ENCODE measurements around the gene CAV1. TPM values are rescaled to one million over a fixed set of nuclear protein-coding genes. Genes with fewer than 3 reads are reported as not detected.
"Not testable (repeated sequence)": the region's sequence is repeated elsewhere in the genome, so short reads cannot be mapped to it uniquely, and the experiment has no call there.

The CAV1 gene
- total RNA-seq, 4 donors from 2014 or later, result 52.2 to 73.8 (median 62.2) TPM

DNA sequence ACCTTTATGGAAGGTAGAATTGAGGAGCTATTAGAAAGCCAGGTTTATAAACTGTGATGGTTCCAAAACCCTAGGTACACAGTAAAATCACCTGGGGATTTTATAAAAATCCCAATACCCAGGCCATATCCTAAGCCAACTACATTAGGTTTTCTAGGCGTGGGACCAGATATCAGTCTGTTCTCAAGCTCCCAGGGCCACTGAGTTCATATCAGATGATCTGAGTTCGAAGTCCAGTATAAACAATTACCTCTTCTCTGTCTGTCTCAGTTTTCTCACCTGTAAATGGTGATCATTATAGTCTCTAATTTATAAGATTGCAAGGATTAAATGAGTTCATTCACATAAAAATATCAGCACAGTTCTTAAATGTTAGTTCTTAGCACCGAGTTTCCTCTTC, 60.6 kb downstream of the CAV1 start:
- Histone ChIP-seq H3K4me1 (peaks cover 4 to 16% (median 8%) of the 10 kb centered on the region in 4 donors), H3K4me3 (no peak overlapping the region), H3K27me3 (no peaks in the 10 kb centered on the region), H3K36me3 (no peaks in the 10 kb centered on the region), H3K27ac (no peak overlapping the region), H3K9me3 (no peaks in the 10 kb centered on the region)
- intact Hi-C loops (cut with DNase I; ENCODE audit: low total_unique reads) (loop anchor here (10.0 kb wide), 2 partner anchors 61 to 411 kb away; partner anchors contain the start of gene CAV1), in situ Hi-C loops (cut with MboI; ENCODE audit: low pct_ligation_motif_present in 1 of 4, low pct_unique_long_range_greater_than_20kb in 1 of 4, low sequenced_read_pairs in 3 of 4) (loop anchor here in 1 of 4 donors (25.0 kb wide), 1 partner anchor 323 kb away; no protein-coding TSS in a partner anchor)
- 56 to 68% methylated on average over 2 to 3 of the region's 3 CpGs for WGBS, 2 donors (ENCODE audit: low coverage in 1 of 2)
- no peak for DNase-seq
- TF ChIP-seq POLR2A (IDR thresholded peaks at IDR 0.05), result no peak
- TF ChIP-seq POLR2AphosphoS5 (IDR thresholded peaks at IDR 0.05), result no peak
- TF ChIP-seq EP300 (IDR thresholded peaks at IDR 0.05; ENCODE audit: low read depth), result no peak
- TF ChIP-seq, protein P1, sequence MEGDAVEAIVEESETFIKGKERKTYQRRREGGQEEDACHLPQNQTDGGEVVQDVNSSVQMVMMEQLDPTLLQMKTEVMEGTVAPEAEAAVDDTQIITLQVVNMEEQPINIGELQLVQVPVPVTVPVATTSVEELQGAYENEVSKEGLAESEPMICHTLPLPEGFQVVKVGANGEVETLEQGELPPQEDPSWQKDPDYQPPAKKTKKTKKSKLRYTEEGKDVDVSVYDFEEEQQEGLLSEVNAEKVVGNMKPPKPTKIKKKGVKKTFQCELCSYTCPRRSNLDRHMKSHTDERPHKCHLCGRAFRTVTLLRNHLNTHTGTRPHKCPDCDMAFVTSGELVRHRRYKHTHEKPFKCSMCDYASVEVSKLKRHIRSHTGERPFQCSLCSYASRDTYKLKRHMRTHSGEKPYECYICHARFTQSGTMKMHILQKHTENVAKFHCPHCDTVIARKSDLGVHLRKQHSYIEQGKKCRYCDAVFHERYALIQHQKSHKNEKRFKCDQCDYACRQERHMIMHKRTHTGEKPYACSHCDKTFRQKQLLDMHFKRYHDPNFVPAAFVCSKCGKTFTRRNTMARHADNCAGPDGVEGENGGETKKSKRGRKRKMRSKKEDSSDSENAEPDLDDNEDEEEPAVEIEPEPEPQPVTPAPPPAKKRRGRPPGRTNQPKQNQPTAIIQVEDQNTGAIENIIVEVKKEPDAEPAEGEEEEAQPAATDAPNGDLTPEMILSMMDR (IDR thresholded peaks at IDR 0.05), result no peak

DNA sequence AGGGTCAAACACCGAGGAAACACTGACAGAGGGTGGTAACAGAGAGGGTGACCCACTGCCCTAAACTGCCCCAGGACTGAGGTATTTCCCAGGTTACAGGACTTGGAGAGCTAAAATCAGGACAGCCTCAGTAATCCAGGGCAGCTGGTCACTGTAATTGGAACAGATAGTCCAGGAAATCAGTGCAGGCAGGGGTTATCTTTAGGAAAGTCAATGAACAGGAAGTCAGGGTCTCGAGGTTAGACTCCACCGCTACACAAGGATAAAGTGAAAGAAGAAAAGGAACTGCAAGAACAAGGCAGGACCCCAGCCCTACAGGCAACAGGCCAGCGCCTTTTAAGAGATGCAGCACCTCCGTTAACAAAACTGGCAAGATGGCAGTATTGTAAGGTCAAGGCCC, 61.1 kb downstream of the CAV1 start:
- Histone ChIP-seq H3K9me3 (no peaks in the 10 kb centered on the region), H3K4me3 (no peak overlapping the region), H3K4me1 (peaks cover 4 to 16% (median 8%) of the 10 kb centered on the region in 4 donors), H3K36me3 (no peaks in the 10 kb centered on the region), H3K27me3 (no peaks in the 10 kb centered on the region), H3K27ac (no peak overlapping the region)
- TF ChIP-seq EP300 (IDR thresholded peaks at IDR 0.05; ENCODE audit: low read depth), result no peak
- TF ChIP-seq, protein P1 (IDR thresholded peaks at IDR 0.05), result no peak
- TF ChIP-seq POLR2AphosphoS5 (IDR thresholded peaks at IDR 0.05), result no peak
- TF ChIP-seq POLR2A (IDR thresholded peaks at IDR 0.05), result no peak
- no peak for DNase-seq
- intact Hi-C loops (cut with DNase I; ENCODE audit: low total_unique reads) (loop anchor here (10.0 kb wide), 2 partner anchors 61 to 411 kb away; partner anchors contain the start of gene CAV1), in situ Hi-C loops (cut with MboI; ENCODE audit: low pct_ligation_motif_present in 1 of 4, low pct_unique_long_range_greater_than_20kb in 1 of 4, low sequenced_read_pairs in 3 of 4) (loop anchor here in 1 of 4 donors (25.0 kb wide), 1 partner anchor 324 kb away; no protein-coding TSS in a partner anchor)
- 86 to 92% methylated on average over 4 to 5 of the region's 5 CpGs for WGBS, 2 donors (ENCODE audit: low coverage in 1 of 2)

DNA sequence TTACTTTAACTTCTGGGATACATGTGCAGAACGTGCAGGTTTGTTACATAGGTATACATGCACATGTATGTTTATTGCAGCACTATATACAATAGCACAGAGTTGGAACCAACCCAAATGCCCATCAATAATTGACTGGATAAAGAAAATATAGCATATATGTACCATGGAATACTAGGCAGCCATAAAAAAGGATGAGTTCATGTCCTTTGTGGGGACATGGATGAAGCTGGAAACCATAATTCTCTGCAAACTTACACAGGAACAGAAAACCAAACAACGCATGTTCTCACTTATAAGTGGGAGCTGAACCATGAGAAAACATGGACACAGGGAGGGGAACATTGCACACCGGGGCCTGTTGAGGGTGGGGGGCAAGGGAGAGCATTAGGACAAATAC, 62.4 kb downstream of the CAV1 start:
- H3K4me3 ChIP-seq, H3K27me3 ChIP-seq, H3K9me3 ChIP-seq, DNase-seq, H3K27ac ChIP-seq, H3K36me3 ChIP-seq: not testable (repeated sequence)
- intact Hi-C loops (cut with DNase I; ENCODE audit: low total_unique reads) (loop anchor here (10.0 kb wide), 2 partner anchors 62 to 412 kb away; partner anchors contain the start of gene CAV1), in situ Hi-C loops (cut with MboI; ENCODE audit: low pct_ligation_motif_present in 1 of 4, low pct_unique_long_range_greater_than_20kb in 1 of 4, low sequenced_read_pairs in 3 of 4) (loop anchor here in 1 of 4 donors (25.0 kb wide), 1 partner anchor 325 kb away; no protein-coding TSS in a partner anchor)
- WGBS, 2 donors (ENCODE audit: low coverage in 1 of 2), result 94 to 97% methylated on average over 3 of the region's 3 CpGs
- H3K4me1 ChIP-seq, result peaks cover 9 to 25% (median 13%) of the 10 kb centered on the region in 4 donors

DNA sequence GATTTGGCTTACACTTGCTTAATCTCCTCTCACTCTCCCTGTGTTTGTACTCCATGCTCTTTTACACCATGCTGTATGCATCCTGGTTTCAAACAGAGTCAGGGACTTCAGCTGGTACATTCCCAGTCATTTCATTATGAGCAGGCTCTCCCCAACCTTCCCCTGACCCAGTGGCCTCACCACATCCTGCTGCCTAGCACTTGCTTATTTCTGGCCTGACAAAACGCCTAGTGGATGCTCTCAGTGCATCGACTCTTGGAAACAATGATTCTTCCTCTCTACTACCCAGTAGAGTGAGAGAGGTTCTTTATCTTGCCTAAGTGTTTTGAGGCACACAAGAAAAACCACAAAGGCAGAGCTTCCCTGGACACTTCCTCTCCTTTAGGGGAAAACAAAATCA, 63.4 kb downstream of the CAV1 start:
- peak overlapping the region in 2 of 4 donors; percentile 8 to 23 for H3K27ac ChIP-seq
- intact Hi-C loops (cut with DNase I; ENCODE audit: low total_unique reads) (loop anchor here (2.0 to 10.0 kb wide), 3 partner anchors 63 to 413 kb away; partner anchors contain the start of gene CAV1), in situ Hi-C loops (cut with MboI; ENCODE audit: low pct_ligation_motif_present in 1 of 4, low pct_unique_long_range_greater_than_20kb in 1 of 4, low sequenced_read_pairs in 3 of 4) (loop anchor here in 1 of 4 donors (25.0 kb wide), 1 partner anchor 326 kb away; no protein-coding TSS in a partner anchor)
- TF ChIP-seq POLR2A (IDR thresholded peaks at IDR 0.05), result no peak
- no peak for TF ChIP-seq POLR2AphosphoS5 (IDR thresholded peaks at IDR 0.05)
- TF ChIP-seq, protein P1 (IDR thresholded peaks at IDR 0.05), result no peak
- TF ChIP-seq EP300 (IDR thresholded peaks at IDR 0.05; ENCODE audit: low read depth), result no peak
- WGBS, 2 donors (ENCODE audit: low coverage in 1 of 2), result 25 to 27% methylated on average over 2 of the region's 2 CpGs
- H3K9me3 ChIP-seq, result no peaks in the 10 kb centered on the region
- H3K27me3 ChIP-seq, result no peaks in the 10 kb centered on the region
- H3K36me3 ChIP-seq, result no peaks in the 10 kb centered on the region
- no peak overlapping the region for H3K4me3 ChIP-seq
- DNase-seq, result no peak
- peaks cover 13 to 35% (median 20%) of the 10 kb centered on the region in 4 donors for H3K4me1 ChIP-seq
